OCI-LY7 (cell line): Measurements from ENCODE around the gene PTPRM. TPM values are rescaled to one million over a fixed set of nuclear protein-coding genes. Genes with fewer than 3 reads are reported as not detected.

Experiments
- BruUV-seq: library from RNA; stranded (reverse); fragments of 400-500 nt; replicated peaks from 2 replicates; lab custom pipeline; 2021; lab: Mats Ljungman, UMichigan
- CTCF ChIA-PET: fragments of 300-600 bp; sonication (Branson Sonifier 250); formaldehyde crosslinking; loops from one replicate; lab custom pipeline; 2022; ENCODE audit warnings: antibody characterized with exemption; ENCODE audit not compliant: unreplicated experiment; lab: Charles Lee
- POLR2A ChIA-PET: fragments of 300-600 bp; sonication (Branson Sonifier 250); formaldehyde crosslinking; loops from one replicate; lab custom pipeline; 2022; ENCODE audit warnings: antibody characterized with exemption; lab: Charles Lee
- DNase-seq: peaks from one replicate; pipeline ENCODE4 v3.0.0-alpha.2; 2015; ENCODE audit warnings: low spot score
- H2AFZ ChIP-seq: fragments of 200-600 bp; sonication (generic), shearing (Covaris generic); 2 replicates; pipeline ENCODE4 v1.6.1; 2014; ENCODE audit warnings: mild to moderate bottlenecking, antibody characterized with exemption, low read length, moderate library complexity
- H3K27ac ChIP-seq: fragments of 200-600 bp; sonication (generic); 2 replicates; pipeline ENCODE4 v1.5.1; 2014; ENCODE audit warnings: mixed run types, low read depth, mild to moderate bottlenecking, moderate library complexity, low read length, inconsistent platforms; ENCODE audit not compliant: poor library complexity, severe bottlenecking
- H3K36me3 ChIP-seq: fragments of 200-600 bp; sonication (generic); 2 replicates; pipeline ENCODE4 v1.6.1; 2014; ENCODE audit warnings: mild to moderate bottlenecking, antibody characterized with exemption, low read length, moderate library complexity, mixed read lengths; ENCODE audit not compliant: insufficient read depth
- H3K4me1 ChIP-seq: fragments of 200-600 bp; sonication (generic); 2 replicates; pipeline ENCODE4 v1.5.1; 2014; ENCODE audit warnings: mild to moderate bottlenecking, low read length; ENCODE audit not compliant: insufficient read depth, poor library complexity, severe bottlenecking
- H3K4me2 ChIP-seq: fragments of 200-600 bp; sonication (generic); 2 replicates; pipeline ENCODE4 v1.6.1; 2014; ENCODE audit warnings: mild to moderate bottlenecking, low read length
- H3K4me3 ChIP-seq: fragments of 200-600 bp; sonication (generic); 2 replicates; pipeline ENCODE4 v1.5.1; 2014; ENCODE audit warnings: mild to moderate bottlenecking, low read depth, low read length; ENCODE audit not compliant: poor library complexity, severe bottlenecking
- H3K79me2 ChIP-seq: fragments of 200-600 bp; sonication (generic); 2 replicates; pipeline ENCODE4 v1.6.1; 2016; ENCODE audit warnings: low read depth, mild to moderate bottlenecking, low read length, moderate library complexity, mixed read lengths; ENCODE audit not compliant: insufficient read depth
- H3K9me2 ChIP-seq: fragments of 200-600 bp; sonication (generic); 2 replicates; pipeline ENCODE4 v1.6.1; 2016; ENCODE audit warnings: mild to moderate bottlenecking, low read length, mixed read lengths; ENCODE audit not compliant: insufficient read depth
- H3K9me3 ChIP-seq: fragments of 200-600 bp; sonication (generic); 2 replicates; pipeline ENCODE4 v1.6.1; 2014; ENCODE audit warnings: mild to moderate bottlenecking, mixed run types, low read length, mixed read lengths
- H4K20me1 ChIP-seq: fragments of 200-600 bp; sonication (generic); 2 replicates; pipeline ENCODE4 v1.6.1; 2014; ENCODE audit warnings: mild to moderate bottlenecking, antibody characterized with exemption, low read length, moderate library complexity, mixed read lengths; ENCODE audit not compliant: insufficient read depth
- EZH2phosphoT487 ChIP-seq: fragments of 200-600 bp; sonication (generic); IDR thresholded peaks from 2 replicates; pipeline ENCODE4 v1.6.1; 2018; ENCODE audit warnings: low read depth, borderline replicate concordance, mild to moderate bottlenecking, mixed run types, antibody characterized with exemption, low read length, moderate library complexity, mixed read lengths
- intact Hi-C: fragments of 100-400 bp; cut with micrococcal nuclease; formaldehyde crosslinking; loops from one replicate; pipeline ENCODE4 v1.10.0; 2022; ENCODE audit not compliant: unreplicated experiment
- total RNA-seq, 2 experiments: library from RNA; depleted of rRNA in 1 of 2; stranded (reverse); fragments of >200 nt in 1 of 2; shearing (Covaris generic) in 1 of 2; gene quantifications; 2 replicates each; pipeline ENCODE4 v1.2.3, GENCODE V29; 2014 to 2022
- TF ChIP-seq, protein P1 (sequence below): fragments of 200-600 bp; sonication (generic); conservative IDR thresholded peaks from 2 replicates; pipeline ENCODE4 v1.5.1; 2014; ENCODE audit warnings: mild to moderate bottlenecking, antibody characterized with exemption, low read length, moderate library complexity, mixed read lengths

Gene PTPRM
- total RNA-seq, 2 experiments from 2014 or later, result not detected

DNA sequence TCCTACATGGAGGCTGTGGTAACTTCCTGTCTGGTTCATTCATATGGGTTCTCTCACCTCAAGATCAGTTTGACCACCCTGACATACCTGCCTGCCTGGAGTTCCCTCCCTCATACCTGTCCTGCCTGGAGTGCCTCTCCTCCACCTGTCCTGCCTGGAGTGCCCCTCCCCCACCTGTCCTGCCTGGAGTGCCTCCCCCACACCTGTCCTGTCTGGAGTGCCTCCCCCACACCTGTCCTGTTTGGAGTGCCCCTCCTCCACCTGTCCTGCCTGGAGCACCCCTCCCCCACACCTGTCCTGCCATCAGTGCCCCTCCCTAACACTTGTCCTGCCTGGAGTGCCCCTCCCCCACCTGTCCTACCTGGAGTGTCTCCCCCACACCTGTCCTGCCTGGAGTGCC, 461.9 kb downstream of the PTPRM start:
- DNase-seq, result no peak
- intact Hi-C loops, result no loop called here
- Histone ChIP-seq H4K20me1 (no peaks in the 10 kb centered on the region), H3K79me2 (no peaks in the 10 kb centered on the region), H2AFZ (no peak overlapping the region), H3K4me2 (no peak overlapping the region), H3K36me3 (no peaks in the 10 kb centered on the region), H3K4me1 (no peaks in the 10 kb centered on the region), H3K4me3 (no peak overlapping the region), H3K9me3 (no peaks in the 10 kb centered on the region), H3K27ac (no peak overlapping the region), H3K9me2 (no peaks in the 10 kb centered on the region)
- ChIA-PET CTCF (no interaction called here), POLR2A (no interaction called here)
- TF ChIP-seq EZH2phosphoT487, result no peak
- TF ChIP-seq, protein P1, sequence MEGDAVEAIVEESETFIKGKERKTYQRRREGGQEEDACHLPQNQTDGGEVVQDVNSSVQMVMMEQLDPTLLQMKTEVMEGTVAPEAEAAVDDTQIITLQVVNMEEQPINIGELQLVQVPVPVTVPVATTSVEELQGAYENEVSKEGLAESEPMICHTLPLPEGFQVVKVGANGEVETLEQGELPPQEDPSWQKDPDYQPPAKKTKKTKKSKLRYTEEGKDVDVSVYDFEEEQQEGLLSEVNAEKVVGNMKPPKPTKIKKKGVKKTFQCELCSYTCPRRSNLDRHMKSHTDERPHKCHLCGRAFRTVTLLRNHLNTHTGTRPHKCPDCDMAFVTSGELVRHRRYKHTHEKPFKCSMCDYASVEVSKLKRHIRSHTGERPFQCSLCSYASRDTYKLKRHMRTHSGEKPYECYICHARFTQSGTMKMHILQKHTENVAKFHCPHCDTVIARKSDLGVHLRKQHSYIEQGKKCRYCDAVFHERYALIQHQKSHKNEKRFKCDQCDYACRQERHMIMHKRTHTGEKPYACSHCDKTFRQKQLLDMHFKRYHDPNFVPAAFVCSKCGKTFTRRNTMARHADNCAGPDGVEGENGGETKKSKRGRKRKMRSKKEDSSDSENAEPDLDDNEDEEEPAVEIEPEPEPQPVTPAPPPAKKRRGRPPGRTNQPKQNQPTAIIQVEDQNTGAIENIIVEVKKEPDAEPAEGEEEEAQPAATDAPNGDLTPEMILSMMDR, result no peak
- BruUV-seq, result no TSS peak

DNA sequence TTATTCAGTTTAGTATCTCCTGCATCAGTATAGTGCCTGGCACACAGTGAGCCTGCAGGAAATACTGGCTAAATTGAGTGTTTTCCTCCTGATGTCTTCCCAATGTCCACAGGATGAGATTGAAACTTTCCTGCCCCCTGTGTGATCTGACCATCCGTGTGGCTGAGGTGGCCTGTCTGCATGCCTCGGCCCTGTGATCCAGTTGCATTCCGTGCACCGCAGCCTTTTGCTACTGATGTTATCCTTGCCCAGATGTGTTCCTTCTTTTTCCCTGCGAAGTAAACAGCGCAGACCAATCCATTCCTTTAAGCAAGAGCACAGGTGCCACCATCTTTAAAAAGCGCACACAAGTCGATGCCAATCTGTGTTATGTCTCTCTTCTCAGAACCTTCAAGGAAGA, 462.6 kb downstream of the PTPRM start:
- CTCF ChIA-PET, result no interaction called here
- Histone ChIP-seq H3K27ac (no peak overlapping the region), H2AFZ (no peak overlapping the region), H3K4me3 (no peak overlapping the region), H4K20me1 (no peaks in the 10 kb centered on the region), H3K9me3 (no peaks in the 10 kb centered on the region), H3K9me2 (no peaks in the 10 kb centered on the region), H3K36me3 (no peaks in the 10 kb centered on the region), H3K4me2 (no peak overlapping the region), H3K79me2 (no peaks in the 10 kb centered on the region), H3K4me1 (no peaks in the 10 kb centered on the region)
- intact Hi-C loops, result no loop called here
- no peak for DNase-seq
- BruUV-seq, result no TSS peak
- POLR2A ChIA-PET, result no interaction called here
- TF ChIP-seq EZH2phosphoT487, result no peak
- TF ChIP-seq, protein P1, result no peak

DNA sequence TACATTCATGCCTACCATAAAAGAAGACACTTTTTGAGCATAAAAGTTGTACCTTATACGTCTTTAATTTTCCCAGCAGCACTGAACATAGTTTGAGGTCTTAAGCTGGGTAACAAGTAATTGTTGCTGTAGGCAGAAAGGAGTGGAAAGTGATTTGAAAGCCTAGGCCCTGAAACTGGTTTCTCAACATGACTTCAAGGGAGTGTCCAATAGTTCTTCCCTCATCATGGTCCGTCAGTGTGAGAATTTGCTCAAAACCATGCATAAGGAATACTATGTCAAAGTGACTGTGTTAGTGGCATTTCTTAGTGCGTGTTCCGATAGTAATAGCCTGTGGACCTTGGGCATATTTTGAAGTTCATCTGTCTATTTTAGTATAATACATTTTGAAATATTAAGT, 463.1 kb downstream of the PTPRM start:
- no TSS peak for BruUV-seq
- no peaks in the 10 kb centered on the region for H3K9me2 ChIP-seq
- intact Hi-C loops, result no loop called here
- H2AFZ ChIP-seq, result no peak overlapping the region
- ChIA-PET POLR2A (no interaction called here), CTCF (no interaction called here)
- no peaks in the 10 kb centered on the region for H3K36me3 ChIP-seq
- DNase-seq, result no peak
- no peaks in the 10 kb centered on the region for H4K20me1 ChIP-seq
- no peak overlapping the region for H3K4me3 ChIP-seq
- H3K27ac ChIP-seq, result no peak overlapping the region
- no peaks in the 10 kb centered on the region for H3K79me2 ChIP-seq
- TF ChIP-seq EZH2phosphoT487, result no peak
- TF ChIP-seq, protein P1, result no peak
- H3K4me1 ChIP-seq, result no peaks in the 10 kb centered on the region
- no peaks in the 10 kb centered on the region for H3K9me3 ChIP-seq
- no peak overlapping the region for H3K4me2 ChIP-seq
